Activated naive CD4-positive, alpha-beta T cell treated with Interleukin-2 at 50 U/mL for 16 hours (primary cell): Measurements from ENCODE around the gene MMGT1.
A peak's percentile ranks its signal among the peaks of the same experiment; 100 is the strongest.

ENCODE experiments used
- DNase-seq: peaks from one replicate; pipeline ENCODE4 v3.0.0-alpha.2; 2020

Gene MMGT1

DNA sequence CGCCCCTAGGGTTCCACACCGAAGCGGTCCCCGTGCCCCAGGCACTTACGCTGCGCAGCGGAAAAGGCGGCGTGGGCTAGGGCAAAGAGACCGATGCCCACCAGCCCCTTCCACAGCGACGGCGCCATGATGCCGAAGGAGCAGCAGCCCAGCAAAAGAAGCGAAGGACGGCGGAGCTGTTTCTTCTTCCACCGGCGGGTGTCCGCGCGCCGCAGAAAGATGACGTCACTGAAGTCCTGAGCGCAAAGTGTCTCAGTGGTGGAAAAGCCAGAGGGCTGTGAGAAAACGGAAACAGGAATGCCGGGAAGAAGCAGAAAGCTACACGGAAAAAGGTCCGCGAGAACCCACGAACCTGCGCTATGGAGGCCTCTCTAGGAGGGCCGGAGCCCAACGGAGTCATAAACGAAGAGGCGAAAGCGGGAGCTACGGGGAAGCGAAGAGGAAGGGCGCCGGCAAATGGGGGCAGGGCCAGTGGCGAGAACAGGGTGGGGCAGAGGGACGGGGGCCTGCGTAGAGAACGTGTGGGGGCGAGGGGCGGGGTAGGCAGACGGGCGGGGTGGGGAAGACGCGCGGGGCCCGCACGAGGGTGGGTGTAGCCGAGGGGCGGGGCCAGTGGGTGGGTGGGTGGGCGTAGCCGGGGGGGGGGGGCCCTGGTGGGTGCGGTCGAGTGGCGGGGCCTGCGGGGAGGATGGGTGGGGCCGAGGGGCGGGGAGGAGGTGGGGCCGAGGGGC is at the start of gene MMGT1:
TSS of gene MMGT1 (minus strand) at position 441 of the 731 bp plus-strand sequence. CDS start at position 128, 313 bp downstream.
- DNase-seq: peak; percentile 83

DNA sequence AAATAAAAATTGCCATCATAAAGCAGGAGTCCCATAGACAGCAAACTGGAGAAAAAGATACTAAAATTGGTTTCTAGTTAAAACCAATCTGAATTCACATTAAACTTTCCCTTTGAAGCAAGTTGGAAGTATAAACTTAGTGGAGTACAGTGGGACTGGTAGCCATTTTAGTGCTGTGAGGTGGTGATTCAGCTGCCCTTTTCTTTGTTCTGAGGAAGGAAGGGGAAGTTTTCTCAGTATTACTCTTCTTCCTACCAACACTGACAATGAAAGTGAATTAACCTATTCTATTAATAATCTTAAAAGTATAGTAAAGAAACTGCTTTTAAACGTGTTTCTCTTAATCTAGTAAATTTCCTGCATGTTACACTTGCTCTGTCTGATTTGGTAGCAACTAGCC is 48.1 kb upstream of the MMGT1 start:
- DNase-seq: no peak

DNA sequence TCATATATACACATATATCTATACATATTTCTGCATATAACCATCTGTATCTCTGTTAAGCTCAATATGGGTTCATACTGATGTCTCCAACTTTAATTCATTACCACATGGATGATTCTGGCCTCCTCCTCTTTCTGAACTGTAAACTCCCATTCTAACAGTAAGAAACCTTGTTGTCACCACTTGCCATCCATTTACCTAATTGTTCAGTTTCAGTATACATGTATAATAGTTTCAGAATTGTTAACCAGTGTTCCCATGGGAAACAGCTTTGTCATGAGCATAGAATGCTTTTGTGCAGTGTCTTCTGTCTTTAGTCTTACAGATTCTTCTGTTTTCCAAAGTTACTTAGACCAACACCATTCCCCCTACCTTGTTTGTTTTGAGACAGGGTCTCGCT is 47.4 kb upstream of the MMGT1 start:
- no peak for DNase-seq

DNA sequence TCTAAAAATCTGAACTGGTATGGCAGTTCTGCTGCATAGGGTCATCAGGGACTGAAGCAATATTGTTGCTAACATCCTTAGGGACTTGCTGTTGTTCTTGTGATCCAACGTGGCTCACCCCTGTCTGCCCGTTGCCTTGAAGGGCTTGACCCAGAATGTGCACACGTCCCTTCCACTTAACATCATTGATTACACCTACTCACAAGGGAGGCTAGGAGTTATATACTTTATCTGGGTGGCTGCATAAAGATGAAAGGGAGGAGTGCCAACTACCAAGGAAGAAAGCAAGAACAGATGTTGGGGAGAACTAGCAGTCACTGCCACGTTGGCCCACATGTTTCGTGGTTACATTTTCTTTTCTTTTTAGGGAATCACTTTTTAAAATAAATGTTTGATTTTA is 45.4 kb upstream of the MMGT1 start:
- no peak for DNase-seq

- no peak for DNase-seq
These were observed 43.1 kb upstream of the MMGT1 start for GRCh38 chrX:136016881-136017280.

- DNase-seq: no peak
These were observed 41.2 kb upstream of the MMGT1 start for GRCh38 chrX:136015016-136015415.

DNA sequence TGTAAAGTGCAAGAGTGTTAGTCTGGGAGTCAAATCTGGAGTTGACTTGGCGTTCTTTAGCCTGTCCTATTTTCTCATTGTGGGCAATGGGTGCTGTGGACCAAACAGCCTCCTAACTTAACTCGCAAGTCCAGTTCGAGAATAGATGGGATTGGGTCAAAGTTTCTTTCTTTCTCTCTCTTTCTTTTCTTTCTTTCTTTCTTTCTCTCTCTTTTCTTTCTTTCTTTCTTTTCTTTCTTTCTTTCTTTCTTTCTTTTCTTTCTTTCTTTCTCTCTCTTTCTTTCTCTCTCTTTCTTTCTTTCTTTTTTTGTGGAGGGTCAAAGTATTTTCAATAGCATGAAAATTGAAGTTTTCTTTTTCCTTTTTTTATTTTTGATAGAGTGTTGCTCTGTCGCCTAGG is 14.5 kb upstream of the MMGT1 start:
- no peak for DNase-seq

DNA sequence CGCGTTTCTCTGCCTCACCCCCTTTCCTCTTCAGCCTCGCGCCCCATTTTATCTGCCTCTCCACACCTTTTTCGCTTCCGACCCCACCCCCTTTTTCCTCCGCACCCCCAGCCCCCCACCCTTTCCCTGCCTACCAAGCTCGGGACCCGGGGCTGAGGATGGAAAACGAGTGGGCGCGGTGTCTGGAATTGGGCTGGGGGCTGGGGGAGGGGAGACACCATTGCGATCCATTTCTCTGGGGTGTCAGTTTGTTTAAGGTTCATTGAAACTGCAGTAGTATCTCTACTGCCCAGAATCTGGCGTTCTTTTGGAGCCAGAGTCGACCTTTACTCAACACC is 12.2 kb upstream of the MMGT1 start:
- no peak for DNase-seq

- DNase-seq: peak; percentile 75
These were observed 11.6 kb upstream of the MMGT1 start, which contains the start of gene SLC9A6 for GRCh38 chrX:135985157-135985972. SLC9A6 (plus strand) TSS chrX:135985435; CDS start chrX:135985659, 224 bp downstream.

- DNase-seq: no peak
These were observed 11.0 kb upstream of the MMGT1 start for GRCh38 chrX:135984791-135985156.

DNA sequence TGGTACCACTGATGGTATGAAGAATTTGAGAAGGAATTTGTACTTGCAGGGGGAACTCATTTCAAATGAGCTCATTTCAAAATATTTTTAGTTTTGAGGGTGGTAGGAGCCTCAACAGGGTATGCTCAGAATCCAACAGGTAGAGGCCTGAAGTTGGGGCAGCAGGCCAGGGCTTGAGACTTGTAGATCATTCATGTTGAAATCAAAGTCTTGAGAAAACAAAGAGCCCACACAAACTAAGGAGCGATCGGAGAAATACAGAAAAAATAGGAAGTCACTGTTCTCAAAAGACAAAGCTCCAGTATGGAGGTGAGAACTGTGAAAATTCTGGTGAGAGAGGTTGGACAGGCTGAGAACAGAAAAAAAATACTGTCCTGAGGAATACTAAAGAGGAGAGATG is 10.5 kb upstream of the MMGT1 start:
- no peak for DNase-seq

DNA sequence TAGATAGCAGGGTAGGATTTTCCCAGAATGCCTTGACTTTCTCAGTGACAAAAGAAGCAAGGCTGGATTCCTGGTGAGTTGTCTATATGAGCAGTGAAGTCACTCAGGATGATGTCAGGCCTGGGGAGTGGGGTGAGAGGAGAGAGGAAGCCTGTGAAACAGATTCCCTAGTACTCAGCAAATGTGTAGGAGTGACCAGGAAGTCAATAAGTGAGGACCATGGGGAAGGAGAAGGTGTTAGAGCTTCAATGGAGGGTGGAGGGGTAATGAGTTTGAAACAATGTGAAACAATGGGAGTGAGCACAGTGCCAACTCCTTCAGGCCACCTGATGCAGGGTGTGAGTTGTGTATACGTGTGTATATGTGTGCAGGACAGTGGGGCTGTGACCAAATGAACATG is 9.1 kb upstream of the MMGT1 start:
- DNase-seq: no peak

DNA sequence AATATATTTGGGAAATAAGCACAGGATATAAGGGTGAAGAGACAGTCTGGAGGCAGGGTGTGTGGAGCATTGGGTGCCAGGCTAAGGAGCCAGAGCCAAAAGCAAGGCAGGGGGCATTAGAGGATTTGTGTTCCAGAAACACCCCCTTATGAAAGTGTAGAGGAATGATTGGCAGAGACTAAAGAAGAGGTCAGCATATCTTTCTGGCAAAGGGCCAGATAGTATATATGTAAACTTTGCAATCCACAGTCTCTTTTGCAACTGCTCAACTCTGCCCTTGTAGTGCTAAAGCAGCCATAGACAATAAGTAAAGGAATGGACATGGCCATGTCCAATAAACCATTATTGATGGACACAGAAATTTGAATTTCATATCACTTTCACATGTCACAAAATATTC is 7.9 kb upstream of the MMGT1 start:
- no peak for DNase-seq

DNA sequence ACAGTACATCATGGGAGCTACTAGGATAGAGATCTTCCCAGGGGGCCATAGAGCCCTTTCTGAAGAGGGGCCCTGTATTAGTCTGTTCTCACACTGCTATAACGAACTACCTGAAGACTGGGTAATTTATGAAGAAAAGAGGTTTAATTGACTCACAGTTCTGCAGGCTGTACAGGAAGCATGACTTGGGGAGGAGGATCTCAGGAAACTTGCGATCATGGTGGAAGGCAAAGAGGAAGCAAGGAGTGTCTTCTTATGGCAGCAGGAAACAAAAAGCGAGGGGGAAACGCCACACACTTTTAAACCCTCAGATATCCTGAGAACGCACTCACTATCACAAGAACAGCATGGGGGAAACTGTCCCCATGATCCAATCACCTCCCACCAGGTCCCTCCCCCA is 7.2 kb upstream of the MMGT1 start:
- DNase-seq: no peak

DNA sequence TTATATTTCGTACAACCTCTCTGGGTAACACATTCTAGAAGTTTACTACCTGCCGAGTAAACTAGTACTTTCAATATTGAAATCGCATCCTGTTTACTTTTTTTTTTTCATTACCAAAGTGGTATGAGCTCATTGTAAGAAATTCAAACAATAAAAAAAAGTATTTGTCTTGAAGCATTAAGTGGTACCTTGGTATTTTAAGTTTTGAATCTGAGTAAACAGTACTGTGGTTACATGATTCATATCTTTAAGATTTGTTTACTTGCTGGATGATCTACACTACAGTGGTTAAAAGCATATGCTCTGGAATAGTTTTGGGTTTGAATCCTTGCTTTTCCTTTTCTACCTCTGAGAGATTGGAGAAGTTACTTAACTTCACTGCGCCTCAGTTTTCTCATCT is 3.8 kb upstream of the MMGT1 start:
- no peak for DNase-seq

DNA sequence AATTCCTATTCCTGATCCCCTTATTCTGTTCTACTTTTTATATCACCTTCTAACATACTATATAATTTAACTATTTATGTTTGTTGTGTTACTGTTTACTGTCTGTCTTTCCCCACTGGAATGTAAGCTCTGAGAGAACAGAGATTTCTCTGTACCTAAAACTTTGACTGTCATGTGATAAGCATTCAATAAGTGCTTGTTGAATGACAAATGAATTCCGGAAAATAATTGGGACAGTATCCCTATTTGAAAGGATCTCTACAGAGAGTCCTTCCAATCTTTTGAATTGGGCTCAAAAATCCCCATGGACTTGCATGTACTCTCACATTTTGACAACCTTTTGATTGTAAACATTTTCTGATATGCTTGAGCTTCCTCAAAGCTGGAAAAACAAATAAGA is 1.6 kb upstream of the MMGT1 start:
- no peak for DNase-seq

DNA sequence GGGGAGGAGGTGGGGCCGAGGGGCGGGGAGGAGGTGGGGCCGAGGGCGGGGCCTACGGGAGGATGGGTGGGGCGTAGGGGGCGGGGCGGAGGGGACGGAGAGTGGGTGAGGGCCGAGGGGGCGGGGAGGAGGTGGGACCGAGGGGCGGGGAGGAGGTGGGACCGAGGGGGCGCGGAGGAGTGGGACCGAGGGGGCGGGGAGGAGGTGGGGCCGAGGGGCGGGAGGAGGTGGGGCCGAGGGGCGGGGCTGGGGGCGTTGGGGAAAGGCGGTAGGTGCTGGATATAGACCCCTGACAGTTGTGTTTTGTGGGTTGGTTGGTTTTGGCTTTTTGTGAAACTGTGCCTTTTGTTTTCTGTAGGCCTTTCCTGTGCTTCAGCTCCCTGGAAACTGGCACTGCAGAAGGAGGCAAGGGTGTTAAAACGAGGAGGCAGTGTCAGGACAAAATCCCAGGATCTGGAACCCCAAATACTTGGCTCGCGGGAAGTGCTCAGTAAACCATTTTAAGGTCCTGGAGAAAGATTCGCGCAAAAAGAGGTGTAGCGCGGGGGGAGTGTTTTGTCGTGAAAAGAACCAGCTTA is 580 bp upstream of the MMGT1 start:
- DNase-seq: no peak

DNA sequence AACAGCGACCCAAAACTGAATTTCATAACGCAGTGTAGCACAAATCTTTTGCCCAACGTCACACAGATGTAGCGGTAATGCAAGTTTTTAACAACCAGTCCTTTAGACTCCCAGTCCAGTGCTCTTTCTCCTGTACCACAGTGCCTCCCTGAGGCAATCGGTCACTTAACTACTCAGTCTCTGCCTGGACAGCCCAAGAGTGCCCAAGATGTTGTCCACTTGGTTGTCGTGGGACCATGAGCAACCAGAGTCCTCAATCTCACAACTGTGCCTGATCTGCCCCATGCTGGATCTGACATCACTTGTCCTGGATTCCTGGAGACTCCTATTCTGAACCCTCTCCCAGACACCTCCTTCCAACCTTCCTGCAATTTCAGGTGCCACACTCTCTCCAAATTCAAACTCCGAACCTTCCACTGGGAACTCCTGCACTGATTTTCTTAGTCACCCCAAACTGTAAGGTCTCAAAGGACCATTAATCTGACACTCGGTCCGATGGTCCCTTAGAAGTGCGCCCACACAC is 702 bp downstream of the MMGT1 start:
- DNase-seq: no peak

GRCh38 chrX:135951291-135951690 is 22.5 kb downstream of the MMGT1 start:
- no peak for DNase-seq

DNA sequence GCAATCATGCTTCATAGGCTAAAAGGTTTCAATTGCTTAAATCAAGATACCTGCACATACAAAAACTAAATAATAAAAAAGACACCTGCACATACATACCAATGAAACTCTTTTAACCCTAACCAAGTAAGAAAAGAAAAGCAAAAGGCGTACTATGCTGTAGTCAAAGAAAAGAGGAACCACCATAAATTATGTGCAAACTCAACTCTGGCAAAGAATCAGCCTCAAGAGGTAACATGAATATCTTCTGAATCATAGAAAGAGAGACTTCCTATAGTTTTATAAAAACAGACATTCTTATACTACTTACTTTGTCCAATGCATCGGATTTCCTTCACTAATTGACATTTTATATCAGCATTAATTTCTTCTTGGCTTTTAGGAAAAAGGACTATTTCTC is 29.3 kb downstream of the MMGT1 start:
- no peak for DNase-seq

DNA sequence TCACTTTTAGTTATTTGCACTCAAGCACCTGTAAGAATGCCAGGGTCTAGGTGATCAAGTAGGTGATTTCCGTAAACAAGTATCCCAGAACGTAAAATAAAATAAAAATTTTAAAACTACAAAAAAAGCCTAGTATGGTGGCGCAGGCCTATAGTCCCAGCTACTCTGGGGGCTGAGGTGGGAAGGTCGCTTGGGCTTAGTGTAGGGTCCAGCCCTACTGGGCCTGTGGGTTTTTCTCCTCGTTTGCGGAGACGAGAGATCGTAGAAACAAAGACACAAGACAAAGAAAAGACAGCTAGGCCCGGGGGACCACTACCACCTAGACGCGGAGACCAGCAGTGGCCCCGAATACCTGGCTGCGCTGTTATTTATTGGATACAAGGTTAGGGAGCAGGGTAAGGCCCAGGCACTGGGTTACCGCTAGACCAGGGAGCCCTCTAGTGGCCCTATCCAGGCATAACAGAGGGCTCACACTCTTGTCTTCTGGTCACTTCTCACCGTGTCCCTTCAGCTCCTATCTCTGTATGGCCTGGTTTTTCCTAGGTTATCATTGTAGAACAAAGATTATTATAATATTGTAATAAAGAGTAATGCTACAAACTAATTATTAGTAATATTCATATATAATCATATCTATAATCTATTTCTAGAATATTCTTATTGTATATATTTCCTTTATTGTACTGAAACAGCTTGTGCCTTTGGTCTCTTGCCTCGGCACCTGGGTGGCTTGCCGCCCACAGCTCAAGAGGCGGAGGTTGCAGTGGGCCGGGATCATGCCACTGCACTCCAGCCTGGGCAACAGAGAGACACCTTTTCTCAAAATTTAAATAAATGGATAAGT is 41.9 kb downstream of the MMGT1 start:
- DNase-seq: peak; percentile 42

DNA sequence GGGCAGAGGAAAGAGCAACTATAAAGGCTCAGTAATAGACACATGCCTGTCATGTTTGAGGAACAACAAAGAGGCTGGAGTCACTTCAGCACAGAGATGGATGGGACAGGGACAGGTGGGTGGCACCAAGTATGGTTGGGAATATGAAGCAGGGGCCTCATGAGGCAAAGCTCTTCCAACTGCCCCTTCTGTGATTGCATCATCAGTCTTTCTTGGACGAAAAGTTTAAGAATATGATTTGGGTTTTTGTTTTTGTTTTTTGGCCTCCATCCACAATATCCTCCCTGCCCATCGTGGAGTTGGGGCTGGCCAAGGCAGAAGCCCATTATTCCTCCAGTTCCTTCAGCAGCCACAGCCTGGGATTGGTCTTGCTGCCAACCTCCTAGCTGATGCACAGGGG is 45.9 kb downstream of the MMGT1 start:
- no peak for DNase-seq

DNA sequence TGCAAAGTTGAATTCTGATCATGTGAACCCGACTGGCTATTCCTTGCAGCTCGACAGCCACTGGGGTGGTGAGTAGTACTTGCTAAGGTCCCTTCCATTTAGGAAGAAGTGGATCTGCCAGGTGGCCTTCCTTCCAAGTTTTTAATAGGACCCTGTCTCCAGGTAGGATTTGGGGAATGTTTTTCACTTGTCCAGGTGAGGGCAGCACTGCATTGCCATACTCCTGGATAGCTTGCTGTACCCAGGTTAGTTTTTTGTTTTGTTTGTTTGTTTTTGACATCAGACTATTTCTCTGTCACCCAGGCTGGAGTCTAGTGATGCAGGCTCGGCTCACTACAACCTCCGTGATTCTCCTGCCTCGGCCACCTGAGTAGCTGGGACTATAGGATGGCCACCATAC is 50.4 kb downstream of the MMGT1 start:
- DNase-seq: no peak
